Progenitor cell of endocrine pancreas (in vitro differentiated cells): Measurements from ENCODE around the gene TNP2. TPM values are rescaled to one million over a fixed set of nuclear protein-coding genes. Genes with fewer than 3 reads are reported as not detected.
"Not testable (repeated sequence)": the region's sequence is repeated elsewhere in the genome, so short reads cannot be mapped to it uniquely, and the experiment has no call there.

Source experiments
- DNase-seq: peaks from one replicate; pipeline ENCODE4 v3.0.0; 2021; ENCODE audit warnings: low spot score; ENCODE audit not compliant: unreplicated experiment
- H3K27ac Mint-ChIP-seq: 2 replicates; pipeline ENCODE4 v1.8.0; 2021; ENCODE audit warnings: mild to moderate bottlenecking, moderate library complexity, mixed read lengths
- H3K27me3 Mint-ChIP-seq: 2 replicates; pipeline ENCODE4 v1.8.0; 2021; ENCODE audit warnings: mixed read lengths
- H3K36me3 Mint-ChIP-seq: 2 replicates; pipeline ENCODE4 v1.8.0; 2022; ENCODE audit warnings: mixed read lengths; ENCODE audit not compliant: insufficient read depth
- H3K4me1 Mint-ChIP-seq: 2 replicates; pipeline ENCODE4 v1.8.0; 2021; ENCODE audit warnings: low read depth, mixed read lengths
- H3K4me3 Mint-ChIP-seq: 2 replicates; pipeline ENCODE4 v1.8.0; 2021; ENCODE audit warnings: low read depth, mild to moderate bottlenecking, moderate library complexity, mixed read lengths
- H3K9me3 Mint-ChIP-seq: 2 replicates; pipeline ENCODE4 v1.8.0; 2021; ENCODE audit warnings: low read depth, mixed read lengths
- total RNA-seq: library from RNA; stranded (reverse); gene quantifications from 2 replicates; pipeline ENCODE4 v1.2.1, GENCODE V29; 2021
- TF ChIP-seq, protein P1 (sequence below): fragments of 200-600 bp; sonication (generic); IDR thresholded peaks from one replicate; pipeline ENCODE4 v1.5.0; 2021; ENCODE audit warnings: antibody characterized with exemption, mild to moderate bottlenecking; ENCODE audit not compliant: unreplicated experiment

TNP2 gene
- total RNA-seq, 1 donor from 2014 or later = not detected

DNA sequence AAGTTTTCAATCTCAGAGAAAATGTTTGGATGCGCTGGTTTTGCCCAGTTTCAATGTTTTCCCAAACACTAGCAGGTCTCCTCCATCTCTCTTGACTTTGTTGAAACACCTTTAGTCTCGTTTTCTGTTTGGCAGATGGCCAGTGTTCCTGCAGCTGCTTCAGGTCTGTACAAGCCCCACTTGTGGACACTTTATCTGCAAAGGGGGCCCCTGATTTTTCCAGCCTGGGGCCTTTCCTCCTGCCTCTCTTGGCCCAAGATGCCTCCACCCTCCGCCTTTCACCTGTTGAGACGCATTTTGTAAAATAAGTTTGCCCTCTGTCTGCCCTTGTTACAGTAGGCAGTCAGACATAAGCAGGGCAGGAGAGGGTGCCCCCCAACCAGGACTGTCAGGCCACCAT lies 33.9 kb upstream of the TNP2 start:
- Mint-ChIP-seq H3K27ac (no peak overlapping the region), H3K4me1 (peaks cover 3% of the 10 kb centered on the region), H3K36me3 (no peaks in the 10 kb centered on the region), H3K9me3 (no peaks in the 10 kb centered on the region), H3K27me3 (peaks cover 3% of the 10 kb centered on the region), H3K4me3 (no peak overlapping the region)
- no peak for DNase-seq
- TF ChIP-seq, protein P1, sequence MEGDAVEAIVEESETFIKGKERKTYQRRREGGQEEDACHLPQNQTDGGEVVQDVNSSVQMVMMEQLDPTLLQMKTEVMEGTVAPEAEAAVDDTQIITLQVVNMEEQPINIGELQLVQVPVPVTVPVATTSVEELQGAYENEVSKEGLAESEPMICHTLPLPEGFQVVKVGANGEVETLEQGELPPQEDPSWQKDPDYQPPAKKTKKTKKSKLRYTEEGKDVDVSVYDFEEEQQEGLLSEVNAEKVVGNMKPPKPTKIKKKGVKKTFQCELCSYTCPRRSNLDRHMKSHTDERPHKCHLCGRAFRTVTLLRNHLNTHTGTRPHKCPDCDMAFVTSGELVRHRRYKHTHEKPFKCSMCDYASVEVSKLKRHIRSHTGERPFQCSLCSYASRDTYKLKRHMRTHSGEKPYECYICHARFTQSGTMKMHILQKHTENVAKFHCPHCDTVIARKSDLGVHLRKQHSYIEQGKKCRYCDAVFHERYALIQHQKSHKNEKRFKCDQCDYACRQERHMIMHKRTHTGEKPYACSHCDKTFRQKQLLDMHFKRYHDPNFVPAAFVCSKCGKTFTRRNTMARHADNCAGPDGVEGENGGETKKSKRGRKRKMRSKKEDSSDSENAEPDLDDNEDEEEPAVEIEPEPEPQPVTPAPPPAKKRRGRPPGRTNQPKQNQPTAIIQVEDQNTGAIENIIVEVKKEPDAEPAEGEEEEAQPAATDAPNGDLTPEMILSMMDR = no peak

DNA sequence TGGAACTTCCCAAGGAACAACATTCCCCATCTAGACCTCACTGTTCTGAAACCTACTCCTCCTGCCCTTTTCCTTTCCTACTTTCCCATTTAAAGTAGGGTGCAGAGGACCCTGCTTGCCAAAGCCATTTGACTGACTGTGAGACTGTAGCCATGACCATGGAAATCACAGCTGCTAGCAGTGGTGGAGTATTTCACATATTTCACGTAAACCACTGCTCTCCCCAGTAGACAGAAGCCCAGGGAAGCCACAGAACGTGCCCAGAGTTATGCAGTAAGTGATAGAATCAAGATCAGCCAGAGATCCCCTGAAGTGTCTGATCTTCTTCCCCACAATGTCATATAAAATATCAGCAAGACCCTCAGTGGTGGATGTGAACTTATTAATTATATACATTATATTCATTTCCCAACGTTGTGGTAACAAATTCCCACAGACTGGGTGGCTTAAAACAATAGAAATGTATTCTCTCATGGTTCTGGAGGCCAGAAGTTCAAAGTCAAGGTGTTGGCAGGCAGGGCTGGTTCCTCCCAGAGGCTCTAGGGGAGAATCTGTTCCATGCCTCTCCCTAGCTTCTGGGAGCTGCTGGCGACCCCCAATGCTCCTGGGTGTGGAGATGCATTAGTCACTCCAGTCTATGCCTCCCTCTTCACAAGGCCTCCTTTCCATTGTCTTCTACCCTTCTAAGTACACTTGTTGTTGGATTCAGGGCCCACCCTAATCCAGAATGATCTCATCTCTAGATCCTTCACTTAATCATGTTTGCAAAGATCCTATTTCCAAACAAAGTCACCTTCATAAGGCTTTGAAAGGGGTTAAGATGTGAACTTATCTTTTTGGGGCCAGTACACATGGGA lies 32.7 kb upstream of the TNP2 start:
- TF ChIP-seq, protein P1 = no peak
- no peak for DNase-seq
- Mint-ChIP-seq H3K27me3 (no peaks in the 10 kb centered on the region), H3K9me3 (no peaks in the 10 kb centered on the region), H3K36me3 (no peaks in the 10 kb centered on the region), H3K4me1 (peaks cover 14% of the 10 kb centered on the region), H3K27ac (peak overlapping the region; percentile 20), H3K4me3 (no peak overlapping the region)

DNA sequence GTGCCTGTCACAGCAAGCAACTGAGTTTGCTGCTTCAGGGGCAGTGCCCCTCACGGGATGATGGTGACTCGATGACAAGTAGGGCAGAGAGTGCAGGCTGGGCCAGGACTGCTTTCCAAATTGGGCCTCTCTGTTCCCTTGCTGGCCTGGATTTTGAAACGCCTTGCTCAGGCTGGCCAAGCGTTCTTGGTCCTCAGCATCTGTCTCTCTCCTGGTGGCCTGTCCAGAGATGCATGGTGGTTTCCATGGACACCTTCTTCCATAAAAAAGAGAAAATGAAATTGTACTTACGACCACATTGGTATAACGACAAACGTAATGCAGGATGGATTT lies 31.4 kb upstream of the TNP2 start:
- TF ChIP-seq, protein P1 = no peak
- DNase-seq = no peak
- H3K4me3 Mint-ChIP-seq = no peak overlapping the region
- no peaks in the 10 kb centered on the region for H3K36me3 Mint-ChIP-seq
- no peaks in the 10 kb centered on the region for H3K27me3 Mint-ChIP-seq
- peaks cover 21% of the 10 kb centered on the region for H3K4me1 Mint-ChIP-seq
- no peak overlapping the region for H3K27ac Mint-ChIP-seq
- H3K9me3 Mint-ChIP-seq = no peaks in the 10 kb centered on the region

DNA sequence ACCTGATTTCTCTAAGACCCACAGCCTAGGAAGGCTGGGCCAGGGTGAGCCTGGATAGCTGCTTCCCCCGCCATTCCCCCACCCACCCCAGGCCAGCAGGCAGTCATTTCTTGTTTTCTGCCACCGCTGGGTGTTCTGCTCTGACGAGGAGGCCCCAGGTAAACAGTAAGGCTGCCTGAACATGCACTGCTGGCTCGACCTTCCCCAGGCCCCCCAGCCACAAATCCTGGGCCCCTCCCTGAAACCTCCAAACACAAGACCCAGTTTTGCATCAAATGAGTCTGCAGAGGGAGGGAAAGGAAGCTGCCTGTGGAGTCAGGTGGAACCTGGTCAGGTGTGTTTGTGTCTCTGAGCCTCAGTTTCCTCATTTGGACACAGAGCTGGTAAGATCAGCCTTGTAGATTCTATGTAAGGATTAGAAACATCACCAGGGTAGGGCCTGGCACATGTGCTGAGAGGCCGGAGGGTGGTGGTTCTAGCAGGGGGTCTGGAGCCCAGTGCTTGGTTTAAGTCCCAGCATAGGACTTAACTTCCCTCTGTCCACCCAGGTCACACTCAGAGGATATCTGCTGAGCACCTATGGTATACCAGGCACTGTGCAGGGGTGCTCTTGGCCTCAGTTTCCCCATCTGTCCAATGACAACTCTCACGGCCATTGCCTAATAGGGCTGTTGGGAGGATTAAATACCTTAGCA lies 30.9 kb upstream of the TNP2 start:
- DNase-seq = no peak
- Mint-ChIP-seq H3K4me1 (peaks cover 21% of the 10 kb centered on the region), H3K9me3 (no peaks in the 10 kb centered on the region), H3K36me3 (no peaks in the 10 kb centered on the region), H3K27ac (no peak overlapping the region), H3K27me3 (no peaks in the 10 kb centered on the region), H3K4me3 (no peak overlapping the region)
- TF ChIP-seq, protein P1 = no peak

DNA sequence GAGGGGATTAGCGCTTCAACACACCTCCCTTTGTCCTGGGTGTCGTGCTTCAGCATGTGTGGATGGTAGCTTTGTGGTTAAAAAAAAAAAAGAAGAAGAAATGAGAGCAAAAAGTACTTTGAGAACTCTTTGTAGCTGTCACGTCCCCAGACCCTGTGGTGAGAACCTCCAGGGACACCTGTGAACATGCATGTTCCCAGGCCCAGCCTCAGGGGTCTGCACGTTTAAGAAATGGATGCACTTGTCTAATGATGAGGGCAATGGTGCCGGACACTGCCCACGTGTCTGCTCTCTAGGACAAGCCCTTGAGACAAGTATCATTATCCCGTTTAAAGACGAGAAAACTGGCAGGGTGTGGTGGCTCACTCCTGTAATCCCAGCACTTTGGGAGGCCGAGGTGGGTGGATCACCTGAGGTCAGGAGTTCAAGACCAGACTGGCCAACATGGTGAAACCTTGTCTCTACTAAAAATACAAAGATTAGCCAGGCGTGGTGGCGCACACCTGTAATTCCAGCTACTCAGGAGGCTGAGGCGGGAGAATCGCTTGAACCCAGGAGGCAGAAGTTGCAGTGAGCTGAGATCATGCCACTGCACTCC lies 29.9 kb upstream of the TNP2 start:
- not testable (repeated sequence) for H3K27ac Mint-ChIP-seq, H3K9me3 Mint-ChIP-seq, DNase-seq, H3K36me3 Mint-ChIP-seq, H3K27me3 Mint-ChIP-seq, H3K4me3 Mint-ChIP-seq
- peaks cover 23% of the 10 kb centered on the region for H3K4me1 Mint-ChIP-seq
